Limb (tissue), 2 donors: ENCODE measurements around the gene TMEM132D.

Experiments used
- DNase-seq, 2 donors: peaks; one replicate each; pipeline ENCODE4 v3.0.0-alpha.2; 2016; ENCODE audit errors: extremely low spot score in 2 of 2

Gene TMEM132D

DNA sequence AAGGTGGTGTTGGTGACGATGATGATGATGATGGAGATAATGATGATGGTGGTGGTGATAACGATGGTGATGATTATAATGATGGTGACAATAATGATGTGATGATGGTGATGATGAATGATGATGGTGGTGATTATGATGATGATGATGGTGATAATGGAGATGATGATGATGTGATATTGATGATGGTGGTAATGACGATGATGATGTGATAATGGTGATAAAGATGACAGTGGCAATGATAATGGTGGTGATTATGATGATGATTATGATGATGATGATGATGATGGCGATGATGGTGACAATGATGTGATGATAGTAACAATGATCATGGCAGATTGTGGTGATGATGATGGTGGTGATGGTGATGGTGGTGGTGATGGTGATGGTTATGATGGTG, 532.6 kb downstream of the TMEM132D start:
- DNase-seq = no peak

DNA sequence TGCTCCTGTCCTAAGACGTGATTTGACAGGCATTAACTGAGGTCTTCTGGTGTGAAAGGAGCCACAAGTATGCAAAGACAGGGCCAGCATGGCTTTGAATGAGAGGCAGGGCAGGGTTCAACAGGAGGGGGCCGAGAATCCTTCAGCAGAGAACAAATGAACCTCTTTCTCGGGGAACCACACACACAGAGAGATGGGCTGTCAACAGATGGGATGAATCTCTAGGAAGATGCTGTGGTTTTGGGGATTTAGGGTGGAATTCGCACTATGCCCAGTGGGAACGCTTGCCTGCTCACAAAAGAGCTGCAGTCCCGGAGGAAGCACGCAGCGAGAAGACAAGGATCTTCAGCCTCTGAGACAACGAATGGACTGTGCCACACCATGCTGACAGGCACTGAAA, 537.2 kb downstream of the TMEM132D start:
- no peak for DNase-seq

- no peak for DNase-seq
These were observed 540.8 kb downstream of the TMEM132D start for GRCh38 chr12:129363041-129363440.

- no peak for DNase-seq
These were observed 546.6 kb downstream of the TMEM132D start for GRCh38 chr12:129357233-129357632.

DNA sequence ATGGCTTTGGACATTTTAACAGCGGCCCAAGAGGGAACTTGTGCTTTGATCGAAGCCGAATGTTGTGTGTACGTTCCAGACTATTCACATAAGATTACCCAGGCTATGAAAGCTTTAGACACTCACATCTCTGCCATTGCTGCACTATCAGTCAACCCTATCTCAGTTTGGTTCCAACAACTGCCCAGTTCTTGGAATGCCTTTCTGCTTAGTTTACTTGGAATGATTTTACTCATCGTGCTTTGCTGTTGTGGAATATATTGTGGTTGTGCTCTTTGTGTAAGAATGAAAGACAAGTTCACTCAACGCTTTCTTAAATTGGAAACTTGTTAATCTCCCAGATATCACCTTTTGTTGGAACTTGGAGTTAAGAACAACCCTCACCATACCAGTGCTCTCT, 552.3 kb downstream of the TMEM132D start:
- DNase-seq = no peak

DNA sequence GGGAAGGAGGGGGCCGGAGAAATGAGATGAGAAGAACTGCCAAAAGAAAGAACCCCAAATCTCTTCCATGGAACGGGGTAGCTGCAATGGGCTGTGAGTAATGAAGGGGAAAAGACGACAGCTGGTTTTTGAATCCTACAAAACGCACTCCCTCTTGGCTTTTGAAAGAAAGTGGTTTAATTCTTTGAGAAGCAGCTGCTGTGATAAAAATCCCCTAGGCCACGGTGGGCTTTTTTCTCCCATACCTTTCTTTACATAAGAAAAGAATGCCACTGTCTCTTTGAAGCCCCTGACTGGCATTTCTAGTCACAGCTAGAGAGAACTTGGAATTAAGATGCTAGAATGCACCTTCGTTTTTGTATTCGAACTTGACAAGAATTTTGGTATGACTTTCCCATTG, 564.5 kb downstream of the TMEM132D start:
- DNase-seq = no peak

DNA sequence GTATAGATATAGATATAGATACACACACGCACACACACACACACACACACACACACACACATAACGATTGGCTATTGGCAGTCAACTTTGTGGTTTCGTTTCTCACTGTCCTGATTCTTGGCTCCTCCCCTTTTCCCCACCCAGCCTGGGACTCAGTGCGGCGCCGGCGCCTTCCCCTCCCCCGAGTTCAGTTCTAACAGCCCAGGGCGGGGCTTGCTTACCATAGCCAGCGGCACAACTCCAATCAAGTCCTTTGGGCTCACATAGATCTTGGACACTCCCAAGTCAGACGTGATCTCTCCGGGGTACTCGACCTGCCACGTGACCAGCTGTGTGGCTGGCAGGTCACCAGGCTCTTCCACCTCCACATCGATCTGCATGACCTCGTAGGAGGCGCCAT, 566.4 kb downstream of the TMEM132D start:
- DNase-seq = no peak

DNA sequence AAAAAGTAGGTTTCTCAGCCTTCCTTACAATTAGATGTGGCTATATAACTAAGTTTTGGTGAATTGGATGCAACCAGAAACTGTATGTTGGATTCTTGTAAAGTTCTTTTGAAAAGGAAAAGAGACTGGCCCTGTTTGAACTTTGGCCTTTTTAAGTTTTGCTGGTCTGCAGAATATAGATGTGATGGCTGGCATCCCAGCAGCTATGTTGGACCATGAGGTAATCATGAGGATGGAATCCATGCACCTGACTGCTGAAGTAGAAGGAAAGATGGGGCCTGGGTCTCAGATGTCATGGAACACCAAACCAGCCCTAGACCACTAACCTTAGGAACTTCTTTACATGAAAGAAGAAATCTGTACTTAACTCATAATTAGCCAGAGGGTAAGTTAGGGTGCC, 568.1 kb downstream of the TMEM132D start:
- no peak for DNase-seq

GRCh38 chr12:129332286-129332685, 571.5 kb downstream of the TMEM132D start:
- DNase-seq = no peak

- DNase-seq = no peak
These were observed 572.3 kb downstream of the TMEM132D start for GRCh38 chr12:129331356-129332085.

GRCh38 chr12:129328235-129328634, 575.6 kb downstream of the TMEM132D start:
- no peak for DNase-seq

DNA sequence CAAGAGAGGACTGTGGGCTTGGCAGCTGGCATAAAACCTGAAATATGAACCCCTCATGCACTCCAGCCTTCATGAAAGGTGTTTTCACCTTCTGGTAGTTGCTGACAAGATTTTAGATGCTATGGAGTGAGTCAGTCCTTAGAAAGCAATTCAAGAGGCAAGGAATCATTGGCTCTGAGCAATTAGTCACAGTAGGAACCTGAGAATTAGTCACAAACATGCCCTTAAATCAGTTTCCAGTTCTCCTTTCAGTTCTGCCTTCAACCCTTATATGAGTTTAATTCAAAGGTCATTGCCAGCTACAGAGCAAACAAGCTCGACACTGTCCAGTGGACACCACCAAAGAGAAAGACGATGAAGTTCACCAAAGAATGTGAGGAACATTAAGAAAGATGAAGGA, 578.3 kb downstream of the TMEM132D start:
- DNase-seq = no peak

DNA sequence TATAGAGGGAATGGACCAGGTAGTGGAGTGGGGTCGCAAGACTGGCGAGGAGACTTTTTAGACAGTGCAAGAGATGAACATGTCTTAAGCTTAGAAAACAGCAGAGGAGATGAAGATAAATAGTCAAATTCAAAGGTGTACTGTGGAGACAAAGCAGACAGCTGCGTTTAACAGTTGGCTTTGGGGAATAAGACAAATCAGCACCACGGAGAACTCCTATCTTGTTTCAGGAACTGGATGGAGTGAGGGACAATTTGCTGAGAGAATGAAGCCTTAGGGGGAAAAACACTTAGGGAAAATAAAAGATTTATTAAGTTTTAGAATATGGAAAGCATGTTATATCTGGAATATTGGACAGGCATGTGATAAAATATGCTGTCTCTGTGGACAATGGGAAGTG, 591.8 kb downstream of the TMEM132D start:
- peak in 1 of 2 donors; percentile 8 for DNase-seq

GRCh38 chr12:129310346-129310745, 593.5 kb downstream of the TMEM132D start:
- DNase-seq = no peak

GRCh38 chr12:129305851-129306250, 598.0 kb downstream of the TMEM132D start:
- no peak for DNase-seq

DNA sequence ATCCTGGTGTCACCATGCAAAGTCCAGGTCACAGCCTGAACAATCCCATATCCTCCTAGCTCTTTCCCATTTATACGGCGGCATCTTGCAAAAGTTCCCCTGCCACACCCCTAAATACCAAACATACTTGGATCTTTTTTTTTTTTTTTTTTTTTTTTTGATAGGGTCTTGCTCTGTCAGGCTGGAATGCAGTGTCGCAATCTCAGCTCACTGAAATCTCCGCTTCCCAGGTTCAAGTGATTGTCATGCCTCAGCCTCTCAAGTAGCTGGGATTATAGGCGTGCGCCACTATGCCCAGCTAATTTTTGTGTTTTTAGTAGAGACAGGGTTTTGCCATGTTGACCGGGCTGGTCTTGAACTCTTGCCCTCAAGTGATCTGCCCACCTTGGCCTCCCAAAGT, 599.3 kb downstream of the TMEM132D start:
- DNase-seq = no peak

GRCh38 chr12:129300011-129300410, 603.8 kb downstream of the TMEM132D start:
- no peak for DNase-seq

GRCh38 chr12:129298921-129299320, 604.9 kb downstream of the TMEM132D start:
- no peak for DNase-seq

GRCh38 chr12:129296671-129297070, 607.2 kb downstream of the TMEM132D start:
- DNase-seq = no peak

DNA sequence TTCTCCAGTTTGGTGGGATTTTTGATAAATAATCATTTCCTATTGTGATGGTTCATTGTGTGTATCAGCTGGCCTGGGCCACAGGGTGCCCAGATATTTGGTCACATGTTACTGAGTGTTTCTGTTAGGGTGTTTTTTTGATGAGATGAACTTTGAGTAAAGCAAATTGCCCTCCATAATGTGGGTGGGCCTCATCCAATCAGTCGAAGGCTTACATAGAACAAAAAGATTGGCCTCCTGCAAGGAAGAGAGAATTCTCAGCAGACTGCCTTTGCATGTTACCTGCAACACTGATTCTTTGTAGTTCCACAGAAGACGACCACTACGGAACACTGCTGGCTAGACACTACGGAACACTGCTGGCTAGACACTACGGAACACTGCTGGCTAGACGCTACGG, 609.0 kb downstream of the TMEM132D start:
- DNase-seq = no peak

DNA sequence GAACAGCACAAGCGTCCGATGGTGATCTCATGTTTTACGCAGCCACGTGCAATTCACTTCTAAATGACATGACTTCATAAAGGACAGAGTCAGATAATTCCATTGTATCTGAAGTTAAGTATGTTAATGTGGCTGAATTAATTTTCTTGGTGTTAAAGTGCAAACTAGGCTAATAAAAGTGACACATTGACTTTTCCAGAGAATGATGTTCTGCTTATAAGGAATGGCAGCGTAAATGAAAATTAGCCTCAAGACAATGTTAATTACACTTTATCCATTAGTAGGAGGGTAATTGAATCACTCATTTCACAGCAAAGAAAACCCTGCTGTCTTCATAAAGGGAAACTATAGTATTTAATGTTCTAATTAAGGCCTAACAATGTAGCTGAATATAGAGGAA, 624.1 kb downstream of the TMEM132D start:
- no peak for DNase-seq

DNA sequence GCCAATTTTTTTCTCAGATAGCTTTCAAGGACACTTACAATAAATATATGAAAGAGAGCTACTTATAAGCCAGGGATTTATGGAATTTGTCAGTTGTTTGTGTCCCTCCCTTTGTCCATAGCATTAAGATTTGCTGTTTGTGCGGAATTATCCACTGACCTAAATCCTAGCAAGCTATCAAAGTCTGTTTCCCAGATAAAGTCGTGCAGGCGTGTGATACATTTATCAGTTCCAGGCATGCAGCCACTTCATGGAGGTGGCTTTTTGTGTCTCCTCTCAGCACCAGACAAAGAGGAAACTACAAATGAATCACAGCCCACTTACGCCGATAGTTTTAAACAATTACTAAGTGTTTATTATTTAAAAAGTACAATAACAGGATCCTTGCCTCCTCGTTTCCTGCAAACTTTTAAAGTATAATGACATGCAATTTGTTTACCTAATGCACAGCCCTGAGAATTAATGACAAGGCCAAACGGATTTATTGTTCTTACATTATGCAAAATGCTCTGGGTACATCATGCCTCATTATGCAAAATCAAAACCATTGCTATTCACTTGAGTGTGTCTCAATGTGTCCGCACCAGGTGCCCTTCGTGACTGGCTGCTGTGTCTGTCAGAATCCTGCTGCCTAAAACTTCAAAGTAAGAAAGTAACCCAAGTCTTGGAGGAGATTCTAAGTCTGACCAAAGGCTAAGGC, 627.3 kb downstream of the TMEM132D start:
- no peak for DNase-seq
